Measurements from ENCODE around the gene PDE1A.
"Not testable (repeated sequence)": the region's sequence is repeated elsewhere in the genome, so short reads cannot be mapped to it uniquely, and the experiment has no call there.

PDE1A gene

DNA sequence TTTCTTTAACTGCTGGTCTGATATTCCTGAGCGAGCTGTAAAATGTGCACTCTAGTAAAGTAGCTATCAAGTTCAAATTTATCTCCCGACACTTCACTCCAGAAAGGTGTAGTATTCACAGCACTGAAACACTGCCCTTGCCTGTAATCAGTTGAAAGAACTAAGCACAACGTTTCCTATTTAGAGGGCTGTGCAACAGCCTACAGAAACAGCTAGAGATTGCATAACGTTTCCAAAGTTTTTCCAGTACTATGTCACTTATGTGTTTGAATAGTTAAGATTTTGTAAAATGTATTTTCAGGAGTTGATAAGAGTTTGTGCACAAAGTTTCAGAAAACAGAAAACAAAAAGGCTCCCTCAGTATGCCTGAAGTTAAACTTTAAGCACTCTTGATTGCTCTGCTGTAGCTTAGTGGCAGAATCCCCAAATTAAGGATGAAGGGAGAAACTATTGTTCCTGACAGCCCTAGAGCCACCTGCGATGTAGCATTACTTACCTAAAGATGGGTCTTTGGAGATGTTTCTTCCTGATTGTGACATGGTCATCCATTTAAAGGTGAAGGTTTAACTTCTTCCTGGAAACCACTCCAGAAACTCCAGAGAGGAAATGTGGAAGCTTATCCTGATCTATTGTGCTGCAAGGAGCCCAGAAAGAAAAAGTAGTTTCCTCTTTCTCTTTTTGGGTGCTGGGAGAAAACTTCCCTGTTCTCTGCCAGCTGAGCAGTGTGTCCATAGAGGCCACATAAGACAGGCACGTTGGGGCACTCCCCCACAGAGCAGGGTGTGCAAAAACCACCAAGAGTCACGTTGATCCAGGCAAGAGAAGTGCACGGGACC, 536 bp downstream of the PDE1A start:
- H3K4me1 Mint-ChIP-seq: no peaks in the 10 kb centered on the region
- no peak for DNase-seq

DNA sequence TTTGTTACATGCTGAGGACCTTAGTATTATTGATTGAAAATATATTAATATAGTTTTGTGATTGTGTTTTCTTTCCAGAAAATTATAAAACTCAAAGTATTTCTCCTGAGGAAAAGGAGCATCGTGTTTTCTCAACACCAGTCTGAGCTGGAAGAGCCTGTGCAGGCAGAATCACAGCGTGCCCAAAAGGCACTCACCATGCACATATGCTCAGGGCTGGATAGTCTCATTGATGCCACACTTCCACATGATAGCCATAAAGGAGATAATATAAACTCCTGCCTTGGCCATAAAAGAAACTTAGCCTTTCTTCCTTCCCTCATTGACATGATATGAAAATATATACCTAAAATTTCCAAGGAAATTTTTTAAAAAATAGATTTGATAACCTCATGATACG, 4.0 kb downstream of the PDE1A start:
- no peaks in the 10 kb centered on the region for H3K27me3 Mint-ChIP-seq
- H3K4me1 Mint-ChIP-seq: no peaks in the 10 kb centered on the region
- H3K4me3 Mint-ChIP-seq: no peak overlapping the region
- no peak overlapping the region for H3K27ac Mint-ChIP-seq
- no peaks in the 10 kb centered on the region for H3K36me3 Mint-ChIP-seq
- no peak for DNase-seq
- CTCF ChIA-PET: no interaction called here
- no peaks in the 10 kb centered on the region for H3K9me3 Mint-ChIP-seq

More for the DNA sequence above, 536 bp downstream of the PDE1A start:
- CTCF ChIA-PET: no interaction called here
- no peak overlapping the region for H3K27ac Mint-ChIP-seq
- H3K36me3 Mint-ChIP-seq: no peaks in the 10 kb centered on the region
- no peak overlapping the region for H3K4me3 Mint-ChIP-seq
- H3K9me3 Mint-ChIP-seq: no peaks in the 10 kb centered on the region
- no peaks in the 10 kb centered on the region for H3K27me3 Mint-ChIP-seq

DNA sequence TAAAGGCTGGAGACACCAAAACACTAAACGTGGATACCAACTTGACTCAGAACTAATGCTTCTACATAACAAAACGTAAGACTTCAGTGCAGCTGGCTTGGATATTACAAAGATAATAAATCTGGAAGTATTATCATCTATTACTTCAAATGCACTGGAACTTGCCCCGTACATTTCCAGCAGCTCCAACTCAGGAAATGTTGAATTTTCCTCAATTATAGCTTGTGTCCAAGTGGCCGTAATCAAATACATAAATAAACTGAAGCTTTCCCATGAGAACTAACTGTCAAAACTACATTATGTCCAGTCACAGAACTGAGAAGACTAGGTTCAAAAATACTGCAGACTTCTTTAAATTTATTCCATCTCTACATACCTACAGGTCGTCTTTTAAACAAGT, 6.2 kb downstream of the PDE1A start:
- CTCF ChIA-PET: no interaction called here
- H3K27ac Mint-ChIP-seq: no peak overlapping the region
- DNase-seq: no peak
- no peaks in the 10 kb centered on the region for H3K27me3 Mint-ChIP-seq
- no peaks in the 10 kb centered on the region for H3K4me1 Mint-ChIP-seq
- no peak overlapping the region for H3K4me3 Mint-ChIP-seq
- no peaks in the 10 kb centered on the region for H3K36me3 Mint-ChIP-seq
- no peaks in the 10 kb centered on the region for H3K9me3 Mint-ChIP-seq

DNA sequence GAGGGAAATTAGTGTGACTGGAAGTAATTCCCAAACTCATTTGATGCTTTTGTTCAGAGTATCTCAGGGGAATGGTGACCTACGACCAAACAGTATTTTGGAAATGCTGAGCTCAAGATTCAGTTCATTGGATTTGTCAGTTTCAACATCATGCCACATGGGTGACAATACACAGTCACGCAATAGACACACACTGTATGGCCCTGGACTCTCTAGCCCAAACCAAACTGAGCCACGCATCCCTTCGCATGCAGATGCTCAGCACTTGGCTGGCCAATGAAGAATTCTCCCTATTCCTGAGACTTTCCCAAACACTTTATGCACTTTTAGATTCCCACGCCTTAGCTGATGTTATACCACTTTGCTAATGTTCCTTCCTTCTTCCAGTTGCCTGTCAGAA, 10.0 kb downstream of the PDE1A start:
- Mint-ChIP-seq H3K9me3 (no peaks in the 10 kb centered on the region), H3K4me3 (no peak overlapping the region), H3K27ac (no peak overlapping the region), H3K27me3 (no peaks in the 10 kb centered on the region), H3K36me3 (no peaks in the 10 kb centered on the region), H3K4me1 (no peaks in the 10 kb centered on the region)
- CTCF ChIA-PET: interaction anchor here (0.7 kb wide), 1 partner anchor 9 kb away, joined by 4 read pairs; no protein-coding TSS in a partner anchor
- no peak for DNase-seq

DNA sequence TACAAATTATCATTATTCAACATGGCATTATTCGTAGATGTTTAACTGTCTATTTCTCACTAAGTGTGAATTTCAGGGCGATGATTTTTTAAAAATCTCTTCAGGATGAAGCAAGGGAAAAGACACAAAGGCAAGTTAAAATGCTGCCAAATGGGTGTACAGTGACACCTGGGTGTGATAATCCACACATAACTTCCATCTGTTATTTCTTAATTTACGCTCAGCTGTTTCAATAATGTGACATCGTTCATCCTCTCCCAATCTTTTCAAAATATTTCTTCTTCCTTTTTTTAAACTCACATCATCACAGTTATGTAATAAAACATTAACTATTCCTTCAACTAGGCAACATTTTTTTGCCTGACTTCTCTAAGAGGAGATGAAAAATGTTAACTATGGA, 10.6 kb downstream of the PDE1A start:
- Mint-ChIP-seq H3K27ac (no peak overlapping the region), H3K27me3 (no peaks in the 10 kb centered on the region), H3K36me3 (no peaks in the 10 kb centered on the region), H3K9me3 (no peaks in the 10 kb centered on the region), H3K4me3 (no peak overlapping the region), H3K4me1 (no peaks in the 10 kb centered on the region)
- CTCF ChIA-PET: interaction anchor here (0.7 kb wide), 1 partner anchor 9 kb away, joined by 4 read pairs; no protein-coding TSS in a partner anchor
- DNase-seq: no peak

DNA sequence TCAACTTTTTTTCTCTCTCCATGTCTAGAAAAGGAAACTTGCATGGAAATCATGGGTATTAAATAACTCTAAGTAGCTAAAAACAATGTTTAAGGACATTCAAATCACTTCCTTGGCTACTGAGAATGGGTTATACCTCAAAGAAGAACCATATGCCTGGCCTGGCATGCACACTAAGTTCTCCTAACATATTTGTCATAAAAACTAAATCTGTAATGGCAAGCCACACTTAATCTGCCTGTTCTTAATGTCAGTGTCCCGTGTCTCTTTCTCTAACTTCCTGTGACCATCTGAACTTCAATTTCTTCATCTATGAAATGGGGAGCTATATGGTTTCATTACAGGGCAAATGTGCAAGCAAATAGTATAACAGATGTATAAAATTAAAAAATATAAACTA, 11.1 kb downstream of the PDE1A start:
- H3K4me3 Mint-ChIP-seq: no peak overlapping the region
- no peaks in the 10 kb centered on the region for H3K4me1 Mint-ChIP-seq
- H3K27me3 Mint-ChIP-seq: no peaks in the 10 kb centered on the region
- no peaks in the 10 kb centered on the region for H3K36me3 Mint-ChIP-seq
- no peaks in the 10 kb centered on the region for H3K9me3 Mint-ChIP-seq
- H3K27ac Mint-ChIP-seq: no peak overlapping the region
- CTCF ChIA-PET: no interaction called here
- no peak for DNase-seq

DNA sequence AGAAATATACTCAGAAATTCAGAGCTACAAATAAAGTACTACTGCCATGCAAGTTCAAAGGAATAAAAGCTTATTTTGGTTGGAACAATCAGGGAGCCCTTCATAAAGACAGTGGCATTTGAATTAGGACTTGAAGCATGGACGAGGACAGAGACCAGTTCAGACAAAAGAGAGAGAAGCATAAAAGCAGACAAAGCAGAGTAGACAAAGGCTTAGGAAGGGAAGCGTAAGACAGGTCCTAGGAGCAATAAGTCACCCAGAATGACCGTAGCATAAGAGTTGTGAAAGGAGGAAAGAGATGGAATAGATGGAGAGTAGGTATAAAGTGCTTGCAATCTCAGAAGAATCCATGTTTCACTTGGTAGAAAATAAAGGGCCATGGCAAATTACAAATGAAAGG, 14.0 kb downstream of the PDE1A start:
- H3K4me3 Mint-ChIP-seq: no peak overlapping the region
- no peak for DNase-seq
- no peaks in the 10 kb centered on the region for H3K4me1 Mint-ChIP-seq
- H3K36me3 Mint-ChIP-seq: no peaks in the 10 kb centered on the region
- H3K9me3 Mint-ChIP-seq: no peaks in the 10 kb centered on the region
- CTCF ChIA-PET: no interaction called here
- no peak overlapping the region for H3K27ac Mint-ChIP-seq
- H3K27me3 Mint-ChIP-seq: no peaks in the 10 kb centered on the region

DNA sequence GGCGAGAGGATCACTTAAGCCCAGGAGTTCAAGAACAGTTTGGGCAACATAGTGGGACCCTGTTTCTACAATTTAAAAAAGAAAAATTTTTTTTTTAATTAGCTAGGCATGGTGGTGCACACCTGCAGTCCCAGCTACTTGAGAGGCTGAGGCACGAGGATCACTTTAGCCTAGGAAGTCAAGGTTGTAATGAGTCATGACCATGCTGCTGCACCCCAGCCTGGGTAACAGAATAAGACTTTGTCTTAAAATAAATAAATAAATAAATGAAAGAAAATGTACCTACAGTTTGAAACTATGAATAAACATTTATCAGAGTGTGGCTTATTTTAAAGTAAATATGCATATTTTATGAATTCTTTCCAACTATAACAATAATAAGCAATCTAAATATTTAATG, 16.7 kb downstream of the PDE1A start:
- Mint-ChIP-seq H3K4me3 (no peak overlapping the region), H3K36me3 (no peaks in the 10 kb centered on the region), H3K9me3 (no peaks in the 10 kb centered on the region), H3K27me3 (no peaks in the 10 kb centered on the region), H3K4me1 (no peaks in the 10 kb centered on the region), H3K27ac (no peak overlapping the region)
- CTCF ChIA-PET: no interaction called here
- DNase-seq: no peak

DNA sequence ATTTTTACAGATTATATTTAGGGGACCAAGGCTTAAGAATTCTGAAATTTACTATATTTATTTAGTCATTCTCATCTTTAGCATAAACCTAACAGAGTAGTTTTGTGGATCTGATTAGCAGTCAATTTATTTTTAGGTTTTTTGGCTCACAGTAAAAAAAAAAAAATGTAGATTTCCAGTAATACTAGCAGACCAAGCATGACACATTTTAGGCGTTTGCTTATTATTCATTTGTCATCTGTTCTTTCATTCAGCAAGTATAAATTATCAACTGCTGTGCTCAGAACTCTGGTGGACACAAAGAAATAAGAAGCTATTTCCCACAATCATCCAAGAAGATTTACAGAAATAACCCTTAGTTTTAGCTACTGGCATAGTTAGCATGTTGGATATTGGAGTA, 20.6 kb downstream of the PDE1A start:
- Mint-ChIP-seq H3K27me3 (no peaks in the 10 kb centered on the region), H3K4me1 (no peaks in the 10 kb centered on the region), H3K27ac (no peak overlapping the region), H3K36me3 (no peaks in the 10 kb centered on the region), H3K4me3 (no peak overlapping the region), H3K9me3 (no peaks in the 10 kb centered on the region)
- DNase-seq: no peak
- CTCF ChIA-PET: no interaction called here

DNA sequence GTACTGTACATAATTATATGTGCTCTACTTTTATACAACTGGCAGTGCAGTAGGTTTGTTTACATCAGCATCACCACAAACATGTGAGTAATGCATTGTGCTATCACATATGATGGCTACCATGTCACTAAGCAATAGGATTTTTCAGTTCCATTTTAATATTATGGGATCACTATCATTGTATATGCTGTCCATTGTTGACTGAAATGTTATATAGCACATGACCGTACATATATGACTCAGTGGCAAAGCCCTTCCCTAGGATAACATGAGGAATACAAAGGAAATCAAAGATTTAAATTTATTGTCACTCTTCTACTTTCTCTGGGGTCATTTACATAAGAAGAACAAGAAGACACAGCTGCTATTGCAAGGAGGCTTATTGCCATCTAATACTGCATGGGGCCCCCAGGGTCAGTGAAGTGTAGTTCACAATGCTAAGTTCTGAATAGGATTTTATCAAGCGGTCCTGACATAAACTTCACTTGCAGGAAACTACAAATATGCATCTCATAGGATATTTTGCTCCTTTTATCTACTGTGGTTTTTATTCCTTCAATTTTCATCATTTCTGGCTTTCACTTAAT, 21.8 kb downstream of the PDE1A start:
- Mint-ChIP-seq H3K4me3 (no peak overlapping the region), H3K27ac (no peak overlapping the region), H3K4me1 (no peaks in the 10 kb centered on the region), H3K9me3 (no peaks in the 10 kb centered on the region), H3K36me3 (no peaks in the 10 kb centered on the region), H3K27me3 (no peaks in the 10 kb centered on the region)
- CTCF ChIA-PET: no interaction called here
- no peak for DNase-seq

DNA sequence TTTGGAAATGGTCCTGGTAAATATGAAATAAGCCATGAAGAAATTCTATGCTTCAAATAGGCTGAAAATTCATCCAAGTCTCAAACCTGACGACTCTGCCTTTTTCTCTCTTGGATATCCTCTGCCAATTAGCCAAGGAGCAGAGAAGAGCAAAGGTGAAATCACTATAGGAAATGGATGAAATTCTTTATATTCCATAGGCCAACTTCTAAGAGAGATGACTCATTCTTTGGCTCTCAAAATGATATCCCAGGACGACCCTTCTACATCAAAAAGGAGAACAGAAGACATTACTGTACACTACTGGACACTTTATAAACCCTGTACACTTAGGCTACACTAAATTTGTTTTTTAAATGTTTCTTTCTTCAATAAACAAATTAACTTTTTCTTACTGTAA, 22.7 kb downstream of the PDE1A start:
- CTCF ChIA-PET: no interaction called here

DNA sequence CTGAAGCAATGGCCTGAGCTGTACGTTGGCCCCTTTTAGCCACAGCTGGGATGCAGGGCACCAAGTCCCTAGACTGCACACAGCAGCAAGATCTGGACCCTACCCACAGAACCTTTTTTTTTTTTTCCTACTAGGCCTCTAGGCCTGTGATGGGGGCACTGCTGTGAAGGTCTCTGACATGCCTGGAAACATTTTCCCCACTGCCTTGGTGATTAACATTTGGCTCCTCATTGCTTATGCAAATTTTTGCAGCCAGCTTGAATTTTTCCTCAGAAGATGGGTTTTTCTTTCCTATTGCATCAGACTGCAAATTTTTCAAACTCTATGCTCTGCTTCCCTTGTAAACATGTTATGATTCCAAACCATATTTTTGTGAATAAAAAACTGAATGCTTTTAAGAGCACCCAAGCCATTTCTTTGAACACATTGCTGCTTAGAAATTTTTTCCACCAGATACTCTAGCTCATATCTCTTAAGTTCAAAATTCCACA, 33.5 kb downstream of the PDE1A start:
- CTCF ChIA-PET: no interaction called here
- no peak for DNase-seq
- H3K36me3 Mint-ChIP-seq: no peaks in the 10 kb centered on the region
- H3K4me3 Mint-ChIP-seq: no peak overlapping the region
- H3K27me3 Mint-ChIP-seq: no peaks in the 10 kb centered on the region
- peaks cover 2% of the 10 kb centered on the region for H3K9me3 Mint-ChIP-seq
- H3K27ac Mint-ChIP-seq: no peak overlapping the region
- H3K4me1 Mint-ChIP-seq: no peaks in the 10 kb centered on the region

More for the DNA sequence above, 22.7 kb downstream of the PDE1A start:
- H3K27me3 Mint-ChIP-seq: no peaks in the 10 kb centered on the region
- H3K36me3 Mint-ChIP-seq: no peaks in the 10 kb centered on the region
- no peaks in the 10 kb centered on the region for H3K9me3 Mint-ChIP-seq
- no peak for DNase-seq
- no peak overlapping the region for H3K4me3 Mint-ChIP-seq
- H3K27ac Mint-ChIP-seq: no peak overlapping the region
- no peaks in the 10 kb centered on the region for H3K4me1 Mint-ChIP-seq

DNA sequence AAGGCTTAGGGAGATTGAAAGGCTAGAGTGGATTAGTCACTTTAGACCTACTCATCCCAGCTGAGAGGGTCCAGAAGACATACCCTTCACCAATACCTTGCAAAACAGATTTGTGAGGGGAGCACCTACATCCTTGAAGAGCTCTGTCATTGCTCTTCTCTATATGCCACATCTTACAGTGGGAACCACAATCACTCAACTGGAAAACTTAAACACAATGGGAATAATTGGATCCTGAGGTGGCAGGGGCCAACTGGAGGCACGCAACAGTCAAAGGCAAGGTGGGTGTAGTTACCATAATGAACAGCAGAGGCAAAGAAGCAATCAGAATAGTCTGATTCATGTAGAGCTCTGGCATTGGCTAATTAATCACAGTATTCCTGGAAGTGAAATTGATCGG, 35.4 kb downstream of the PDE1A start:
- Mint-ChIP-seq H3K27ac (no peak overlapping the region), H3K9me3 (peaks cover 4% of the 10 kb centered on the region), H3K27me3 (no peaks in the 10 kb centered on the region), H3K4me1 (no peaks in the 10 kb centered on the region), H3K4me3 (no peak overlapping the region), H3K36me3 (no peaks in the 10 kb centered on the region)
- CTCF ChIA-PET: no interaction called here
- no peak for DNase-seq

DNA sequence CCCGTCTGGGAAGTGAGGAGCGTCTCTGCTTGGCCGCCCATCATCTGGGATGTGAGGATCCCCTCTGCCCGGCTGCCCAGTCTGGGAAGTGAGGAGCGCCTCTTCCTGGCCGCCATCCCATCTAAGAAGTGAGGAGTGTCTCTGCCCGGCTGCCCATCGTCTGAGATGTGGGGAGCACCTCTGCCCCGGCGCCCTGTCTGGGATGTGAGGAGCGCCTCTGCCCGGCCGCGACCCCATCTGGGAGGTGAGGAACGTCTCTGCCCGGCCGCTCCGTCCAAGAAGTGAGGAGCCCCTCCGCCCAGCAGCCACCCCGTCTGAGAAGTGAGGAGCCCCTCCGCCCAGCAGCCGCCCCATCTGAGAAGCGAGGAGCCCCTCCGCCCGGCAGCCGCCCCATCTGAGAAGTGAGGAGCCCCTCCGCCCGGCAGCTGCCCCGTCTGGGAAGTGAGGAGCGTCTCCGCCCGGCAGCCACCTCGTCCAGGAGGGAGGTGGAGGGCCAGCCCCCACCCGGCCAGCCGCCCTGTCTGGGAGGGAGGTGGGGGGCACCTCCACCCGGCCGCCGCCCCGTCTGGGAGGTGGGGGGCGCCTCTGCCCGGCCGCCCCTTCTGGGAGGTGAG, 40.5 kb downstream of the PDE1A start:
- H3K36me3 Mint-ChIP-seq, H3K4me1 Mint-ChIP-seq, H3K27me3 Mint-ChIP-seq, H3K27ac Mint-ChIP-seq, CTCF ChIA-PET, H3K9me3 Mint-ChIP-seq, DNase-seq, H3K4me3 Mint-ChIP-seq: not testable (repeated sequence)

DNA sequence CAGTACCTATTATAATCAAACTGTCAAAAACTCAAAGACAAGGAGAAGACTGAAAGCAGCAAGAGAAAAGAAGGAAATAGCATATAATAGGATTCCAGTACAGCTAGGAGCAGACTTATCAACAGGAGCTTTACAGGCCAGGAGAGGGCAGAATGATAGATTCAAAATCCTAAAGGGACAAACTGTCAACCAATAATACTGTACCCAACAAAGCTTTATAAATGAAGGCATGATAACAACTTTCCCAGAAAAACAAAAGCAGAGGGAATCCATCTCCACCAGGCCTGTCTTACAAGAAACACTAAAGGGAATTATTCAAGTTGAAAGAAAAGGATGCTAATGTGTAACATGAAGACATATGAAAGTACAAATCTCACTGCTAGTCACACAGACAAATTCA, 42.0 kb downstream of the PDE1A start:
- Mint-ChIP-seq H3K9me3 (peaks cover 12% of the 10 kb centered on the region), H3K36me3 (no peaks in the 10 kb centered on the region), H3K27me3 (no peaks in the 10 kb centered on the region), H3K4me3 (no peak overlapping the region), H3K27ac (no peak overlapping the region), H3K4me1 (no peaks in the 10 kb centered on the region)
- DNase-seq: no peak
- CTCF ChIA-PET: no interaction called here

Measured in activated naive CD4-positive, alpha-beta T cell treated with anti-CD3 and anti-CD28 coated beads, Interleukin-2, amount 10 ng/mL, durations not matched to agents 7 days and 5 days (primary cell).